NCI-H1105 treated with DMSO at 0.1 percent for 48 hours (cell line): ENCODE data around the gene KCTD19.
"Not testable (repeated sequence)": the region's sequence is repeated elsewhere in the genome, so short reads cannot be mapped to it uniquely, and the experiment has no call there.

Experiments
- DNase-seq: peaks from one replicate; lab custom pipeline; 2025; lab: John Stamatoyannopoulos, UW

KCTD19 gene

GRCh38 chr16:67326472-67327309 is at the start of gene KCTD19, which contains the start of gene LRRC36:
Gene KCTD19, minus strand, starts transcription at chr16:67326741. Its CDS starts 34 bp downstream, at chr16:67326707.
Gene LRRC36, plus strand, starts transcription at chr16:67326815. Its CDS starts 48 bp downstream, at chr16:67326863.
- DNase-seq, result peak; percentile 62

GRCh38 chr16:67376012-67376411 is 49.5 kb upstream of the KCTD19 start:
- not testable (repeated sequence) for DNase-seq

GRCh38 chr16:67372664-67373063 is 46.1 kb upstream of the KCTD19 start:
- peak; percentile 26 for DNase-seq

- no peak for DNase-seq
These were observed 44.1 kb upstream of the KCTD19 start for GRCh38 chr16:67370661-67371060.

GRCh38 chr16:67364600-67365235 is 38.2 kb upstream of the KCTD19 start:
- DNase-seq, result no peak

- DNase-seq, result no peak
These were observed 34.5 kb upstream of the KCTD19 start for GRCh38 chr16:67361038-67361437.

- DNase-seq, result not testable (repeated sequence)
These were observed 33.2 kb upstream of the KCTD19 start for GRCh38 chr16:67359540-67360269.

GRCh38 chr16:67357561-67357960 is 31.0 kb upstream of the KCTD19 start:
- DNase-seq, result no peak

GRCh38 chr16:67356396-67356795 is 29.9 kb upstream of the KCTD19 start:
- DNase-seq, result no peak

GRCh38 chr16:67352463-67352862 is 25.9 kb upstream of the KCTD19 start:
- DNase-seq, result not testable (repeated sequence)

GRCh38 chr16:67350324-67350723 is 23.8 kb upstream of the KCTD19 start:
- DNase-seq, result no peak

GRCh38 chr16:67349172-67349571 is 22.6 kb upstream of the KCTD19 start:
- DNase-seq, result peak; percentile 4

- DNase-seq, result no peak
These were observed 19.8 kb upstream of the KCTD19 start for GRCh38 chr16:67346341-67346740.

GRCh38 chr16:67345401-67345800 is 18.9 kb upstream of the KCTD19 start:
- DNase-seq, result no peak

- no peak for DNase-seq
These were observed 16.1 kb upstream of the KCTD19 start for GRCh38 chr16:67342616-67343015.

GRCh38 chr16:67341250-67341649 is 14.7 kb upstream of the KCTD19 start:
- no peak for DNase-seq

GRCh38 chr16:67339453-67339852 is 12.9 kb upstream of the KCTD19 start:
- no peak for DNase-seq

GRCh38 chr16:67336648-67337047 is 10.1 kb upstream of the KCTD19 start:
- DNase-seq, result no peak

- DNase-seq, result no peak
These were observed 9.6 kb upstream of the KCTD19 start for GRCh38 chr16:67336116-67336515.

- no peak for DNase-seq
These were observed 6.8 kb upstream of the KCTD19 start for GRCh38 chr16:67333315-67333714.

- no peak for DNase-seq
These were observed 3.4 kb upstream of the KCTD19 start for GRCh38 chr16:67329901-67330300.

- no peak for DNase-seq
These were observed 1.2 kb upstream of the KCTD19 start for GRCh38 chr16:67327743-67328142.

GRCh38 chr16:67326115-67326471 is 448 bp downstream of the KCTD19 start:
- no peak for DNase-seq
